Rectal smooth muscle tissue (tissue), 1 donor: ENCODE data around the gene FAM210A.

Source experiments
- H3K27ac ChIP-seq: one replicate; pipeline ENCODE4 v1.7.0; 2013; ENCODE audit warnings: low read depth, low read length, inconsistent platforms
- H3K27me3 ChIP-seq: one replicate; pipeline ENCODE4 v1.7.0; 2013; ENCODE audit warnings: low read length; ENCODE audit not compliant: control insufficient read depth, insufficient read depth
- H3K36me3 ChIP-seq: one replicate; pipeline ENCODE4 v1.7.0; 2013; ENCODE audit warnings: low read length; ENCODE audit not compliant: control insufficient read depth, insufficient read depth
- H3K4me1 ChIP-seq: one replicate; pipeline ENCODE4 v1.7.0; 2013; ENCODE audit warnings: low read length; ENCODE audit not compliant: control insufficient read depth, insufficient read depth
- H3K4me3 ChIP-seq: one replicate; pipeline ENCODE4 v1.7.0; 2013; ENCODE audit warnings: low read length
- H3K9ac ChIP-seq: one replicate; pipeline ENCODE4 v1.7.0; 2013; ENCODE audit warnings: low read length

FAM210A gene

DNA sequence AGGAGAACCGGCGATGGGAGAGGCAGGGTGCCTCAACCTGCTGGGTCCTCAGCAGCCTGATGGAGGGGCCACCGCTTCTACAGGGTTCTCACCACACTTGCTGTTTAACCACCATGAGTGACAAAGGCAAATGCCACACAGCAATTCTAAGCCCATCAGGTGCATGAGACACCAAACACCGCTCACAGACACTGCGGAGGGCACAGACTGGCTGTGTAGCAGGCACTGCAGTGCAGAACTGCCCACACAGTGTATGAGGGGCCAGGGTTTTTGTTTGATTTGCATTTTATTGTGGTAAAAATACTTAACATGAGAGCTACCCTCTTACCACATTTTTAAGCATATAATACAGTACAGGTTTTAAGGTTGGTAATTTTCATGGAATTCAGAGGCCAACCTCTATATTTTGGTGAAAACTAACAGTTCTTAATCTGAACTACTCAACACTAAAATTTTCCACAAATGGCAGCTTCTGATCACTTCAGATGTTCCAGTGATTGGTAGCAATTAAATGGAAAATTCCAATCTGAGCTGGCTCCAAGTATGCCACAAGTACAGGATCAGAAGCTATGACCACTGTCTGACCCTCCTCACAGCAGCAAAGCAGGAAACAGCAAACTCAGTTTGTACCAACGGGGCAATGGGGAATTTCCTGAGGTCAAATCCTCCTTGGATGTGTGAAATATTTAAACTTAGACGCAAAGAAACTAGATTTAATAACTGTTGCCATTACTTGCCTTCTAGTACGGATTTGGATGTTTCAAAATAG lies 67.7 kb downstream of the FAM210A start:
- no peak overlapping the region for H3K9ac ChIP-seq
- no peaks in the 10 kb centered on the region for H3K4me1 ChIP-seq
- no peaks in the 10 kb centered on the region for H3K27me3 ChIP-seq
- no peak overlapping the region for H3K4me3 ChIP-seq
- H3K36me3 ChIP-seq = no peaks in the 10 kb centered on the region
- H3K27ac ChIP-seq = no peak overlapping the region

DNA sequence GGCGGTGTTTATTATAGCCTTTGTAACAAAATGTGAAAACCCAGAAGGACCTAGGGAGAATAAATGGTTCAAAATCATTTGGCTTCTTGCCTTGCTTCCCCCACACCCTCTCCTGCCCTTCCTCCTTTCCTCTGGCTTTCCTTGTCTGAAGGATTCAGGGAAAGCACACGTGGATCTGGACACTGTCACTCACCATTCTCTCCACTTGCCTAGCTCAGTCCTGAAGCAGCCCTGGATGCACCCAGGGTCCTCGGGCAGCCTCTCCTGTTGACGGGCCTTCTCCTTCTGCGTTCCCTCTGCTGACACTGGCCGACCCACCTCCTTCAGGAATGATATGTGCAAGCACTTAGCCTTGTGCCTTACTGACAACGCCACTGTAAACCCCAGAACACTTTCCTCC lies 68.4 kb downstream of the FAM210A start:
- H3K27me3 ChIP-seq = no peaks in the 10 kb centered on the region
- no peak overlapping the region for H3K4me3 ChIP-seq
- no peak overlapping the region for H3K9ac ChIP-seq
- no peaks in the 10 kb centered on the region for H3K36me3 ChIP-seq
- H3K4me1 ChIP-seq = no peaks in the 10 kb centered on the region
- no peak overlapping the region for H3K27ac ChIP-seq

DNA sequence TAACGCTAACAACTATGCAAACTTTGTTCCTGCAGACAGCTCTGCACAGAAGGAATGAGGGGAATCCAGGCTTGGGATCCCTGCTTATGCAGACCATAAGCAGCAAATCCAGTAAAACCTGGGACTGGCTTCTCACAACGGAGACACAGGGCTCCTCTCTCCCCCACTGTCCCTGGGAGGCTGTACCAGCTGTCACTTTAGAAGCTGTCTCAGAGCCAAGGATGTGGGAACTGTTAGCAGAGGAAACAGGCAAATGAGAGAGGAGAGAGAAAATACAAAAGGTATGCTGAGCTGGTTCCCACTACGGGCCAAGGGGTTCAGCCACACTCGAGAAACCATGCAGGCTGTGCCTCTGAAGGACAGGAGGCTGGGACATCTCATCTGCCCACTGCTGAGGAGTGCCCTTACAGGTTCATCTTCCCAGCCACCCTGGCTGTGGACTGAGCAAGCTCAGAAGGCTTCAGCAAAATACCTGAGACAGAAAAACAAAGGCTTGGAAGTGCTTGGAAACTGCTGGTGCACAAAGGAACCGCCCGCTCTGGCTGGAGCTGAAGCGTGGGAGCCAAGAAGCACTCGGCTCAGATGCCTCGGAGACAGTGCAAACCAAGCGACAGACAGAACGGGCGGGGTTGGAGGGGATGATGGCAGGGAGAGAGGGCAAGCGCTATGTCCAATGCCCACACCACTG lies 72.5 kb downstream of the FAM210A start:
- H3K9ac ChIP-seq = no peak overlapping the region
- no peaks in the 10 kb centered on the region for H3K4me1 ChIP-seq
- H3K36me3 ChIP-seq = no peaks in the 10 kb centered on the region
- no peak overlapping the region for H3K27ac ChIP-seq
- H3K4me3 ChIP-seq = no peak overlapping the region
- H3K27me3 ChIP-seq = no peaks in the 10 kb centered on the region

DNA sequence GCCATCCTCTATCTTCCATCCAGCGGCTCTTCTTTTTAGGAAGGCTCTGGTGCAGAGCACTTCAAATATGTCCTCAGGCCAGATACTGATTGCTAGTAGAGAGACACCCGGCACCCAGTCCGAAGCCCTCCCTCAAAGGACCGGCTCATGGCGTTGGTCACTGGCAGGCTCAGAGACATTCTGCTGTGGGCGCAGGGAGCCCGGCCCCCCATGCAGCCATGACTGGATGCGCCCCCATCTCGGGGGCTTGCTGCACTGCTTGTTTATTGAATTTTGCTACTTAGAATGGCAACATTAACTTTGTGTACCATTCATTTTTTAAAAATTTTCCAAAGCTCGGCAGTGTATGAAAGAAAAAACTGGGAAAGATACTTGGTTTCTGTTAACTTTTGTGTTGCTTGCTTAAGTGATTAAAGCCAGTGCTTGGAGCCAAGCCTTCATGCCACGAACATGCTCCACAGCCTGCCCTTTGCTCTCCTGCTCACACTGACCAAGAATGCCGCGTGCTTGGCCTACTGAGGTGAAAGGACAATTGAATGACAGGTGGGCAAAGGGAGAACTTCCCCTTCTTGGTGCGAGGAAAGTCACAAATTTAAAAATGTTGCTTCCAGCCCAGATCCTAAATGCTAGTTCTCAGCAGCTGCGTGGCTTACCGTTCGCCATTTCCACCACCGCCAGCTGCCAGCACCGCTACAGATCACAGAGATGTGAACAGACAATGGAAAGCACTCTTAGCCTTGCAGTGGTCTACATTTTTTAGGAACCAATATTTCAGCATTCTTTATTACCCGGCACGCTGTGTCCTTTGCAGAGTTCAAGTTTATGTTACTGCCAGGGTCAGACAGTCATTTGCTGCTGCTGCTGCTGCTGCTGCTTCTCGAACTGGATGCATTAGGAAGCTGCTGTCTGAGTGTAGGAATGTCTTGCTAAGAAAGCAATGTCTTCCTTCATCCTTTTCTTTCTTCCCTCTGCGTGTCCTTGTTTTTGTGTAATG lies 76.7 kb downstream of the FAM210A start:
- Histone ChIP-seq H3K4me3 (no peak overlapping the region), H3K4me1 (no peaks in the 10 kb centered on the region), H3K36me3 (peaks cover 6% of the 10 kb centered on the region), H3K27me3 (no peaks in the 10 kb centered on the region), H3K9ac (no peak overlapping the region), H3K27ac (no peak overlapping the region)

DNA sequence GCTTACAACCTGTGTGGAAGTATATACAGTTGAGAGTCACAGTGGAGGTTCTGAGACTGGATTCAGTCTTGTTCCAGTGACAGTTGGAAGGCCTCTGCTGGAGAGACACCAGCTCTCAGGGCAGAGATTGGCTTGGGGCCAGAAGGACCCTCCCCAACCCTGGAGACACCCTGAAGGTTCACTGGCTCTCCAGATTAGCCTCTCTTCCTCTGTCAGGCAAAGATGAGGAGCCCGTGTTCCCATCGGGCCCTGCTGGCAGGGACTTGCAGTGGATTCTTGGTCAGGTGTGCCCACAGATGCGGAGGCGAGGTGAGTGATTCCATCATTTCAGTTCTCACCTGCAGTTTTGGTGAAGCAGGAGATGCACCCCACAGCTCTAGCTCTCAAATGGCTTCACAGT lies 78.6 kb downstream of the FAM210A start:
- peaks cover 6% of the 10 kb centered on the region for H3K36me3 ChIP-seq
- H3K27me3 ChIP-seq = no peaks in the 10 kb centered on the region
- no peak overlapping the region for H3K27ac ChIP-seq
- no peak overlapping the region for H3K9ac ChIP-seq
- no peak overlapping the region for H3K4me3 ChIP-seq
- no peaks in the 10 kb centered on the region for H3K4me1 ChIP-seq

DNA sequence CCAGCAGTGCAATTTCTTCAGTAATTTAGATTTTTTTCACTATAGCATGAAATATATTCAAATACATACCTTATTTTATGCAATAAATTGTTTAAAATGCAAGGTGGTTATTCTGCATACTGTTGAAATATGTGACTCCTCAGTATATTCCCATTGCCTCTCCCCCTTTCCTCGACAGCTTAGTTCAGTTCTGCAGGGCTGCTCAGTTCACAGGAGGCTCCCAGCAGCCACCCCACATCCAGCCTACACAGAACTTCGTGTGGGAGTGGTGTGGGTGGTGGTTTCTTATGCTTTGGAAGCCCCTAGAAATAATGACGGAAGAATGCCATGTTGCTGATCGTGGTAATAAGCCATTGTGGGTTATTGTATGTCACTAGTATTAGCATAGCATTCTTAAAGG lies 79.7 kb downstream of the FAM210A start:
- H3K4me1 ChIP-seq = no peaks in the 10 kb centered on the region
- H3K9ac ChIP-seq = no peak overlapping the region
- H3K27me3 ChIP-seq = no peaks in the 10 kb centered on the region
- H3K4me3 ChIP-seq = no peak overlapping the region
- peaks cover 6% of the 10 kb centered on the region for H3K36me3 ChIP-seq
- no peak overlapping the region for H3K27ac ChIP-seq

DNA sequence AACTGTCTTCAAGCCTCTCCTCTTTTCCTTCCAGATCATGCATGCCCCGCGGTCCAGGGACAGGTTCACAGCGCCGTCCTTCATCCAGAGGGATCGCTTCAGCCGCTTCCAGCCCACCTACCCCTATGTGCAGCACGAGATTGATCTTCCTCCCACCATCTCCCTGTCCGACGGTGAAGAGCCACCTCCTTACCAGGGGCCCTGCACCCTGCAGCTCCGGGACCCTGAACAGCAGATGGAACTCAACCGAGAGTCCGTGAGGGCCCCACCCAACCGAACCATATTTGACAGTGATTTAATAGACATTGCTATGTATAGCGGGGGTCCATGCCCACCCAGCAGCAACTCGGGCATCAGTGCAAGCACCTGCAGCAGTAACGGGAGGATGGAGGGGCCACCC lies 81.3 kb downstream of the FAM210A start:
- H3K27ac ChIP-seq = no peak overlapping the region
- H3K9ac ChIP-seq = no peak overlapping the region
- no peaks in the 10 kb centered on the region for H3K27me3 ChIP-seq
- H3K36me3 ChIP-seq = peaks cover 6% of the 10 kb centered on the region
- no peaks in the 10 kb centered on the region for H3K4me1 ChIP-seq
- H3K4me3 ChIP-seq = no peak overlapping the region

DNA sequence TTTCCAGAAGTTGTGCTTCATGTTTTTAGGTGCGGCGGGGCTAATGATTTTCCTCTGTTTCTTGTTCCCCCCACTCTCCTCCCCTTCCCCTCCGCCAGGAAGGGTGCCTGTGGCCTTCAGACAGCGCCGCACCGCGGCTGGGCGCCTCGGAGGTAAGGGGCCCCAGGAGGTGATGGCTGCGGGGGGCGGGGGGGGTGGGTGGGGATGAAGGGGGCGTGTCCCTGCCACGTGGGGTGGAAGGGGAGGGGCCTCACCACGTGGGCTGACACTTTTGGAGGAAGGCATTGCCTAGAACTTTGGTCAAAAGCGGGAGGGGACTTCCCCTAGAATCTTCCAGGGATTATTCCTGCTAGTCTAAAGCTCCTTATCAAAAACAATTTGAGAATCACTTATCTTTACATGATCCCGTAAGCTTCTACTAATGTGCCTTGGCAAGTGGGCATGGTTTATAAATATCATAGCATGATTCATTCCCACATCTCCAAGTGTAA lies 83.1 kb downstream of the FAM210A start:
- Histone ChIP-seq H3K4me1 (no peaks in the 10 kb centered on the region), H3K4me3 (no peak overlapping the region), H3K9ac (no peak overlapping the region), H3K36me3 (peaks cover 6% of the 10 kb centered on the region), H3K27ac (no peak overlapping the region), H3K27me3 (no peaks in the 10 kb centered on the region)

DNA sequence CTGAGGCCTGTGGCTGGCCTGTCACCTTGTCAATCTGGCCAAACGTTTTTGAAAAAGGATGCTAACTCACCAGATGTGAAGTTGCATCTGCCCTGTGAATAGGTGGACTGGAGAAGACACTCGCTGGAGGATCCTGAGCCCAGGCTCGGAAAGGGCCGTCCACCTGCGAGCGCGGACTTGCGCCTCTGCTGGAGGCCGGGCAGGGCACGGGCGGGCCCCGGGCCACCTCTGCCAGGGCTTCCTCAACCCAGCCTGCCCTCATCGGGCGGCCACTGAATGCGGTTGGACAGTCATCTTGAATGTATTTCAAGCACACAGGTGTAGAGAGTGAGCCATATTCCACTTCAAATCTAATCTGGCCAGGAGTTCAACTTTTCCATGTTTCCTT lies 83.9 kb downstream of the FAM210A start:
- no peaks in the 10 kb centered on the region for H3K4me1 ChIP-seq
- no peak overlapping the region for H3K9ac ChIP-seq
- no peaks in the 10 kb centered on the region for H3K27me3 ChIP-seq
- peaks cover 6% of the 10 kb centered on the region for H3K36me3 ChIP-seq
- H3K4me3 ChIP-seq = no peak overlapping the region
- no peak overlapping the region for H3K27ac ChIP-seq

DNA sequence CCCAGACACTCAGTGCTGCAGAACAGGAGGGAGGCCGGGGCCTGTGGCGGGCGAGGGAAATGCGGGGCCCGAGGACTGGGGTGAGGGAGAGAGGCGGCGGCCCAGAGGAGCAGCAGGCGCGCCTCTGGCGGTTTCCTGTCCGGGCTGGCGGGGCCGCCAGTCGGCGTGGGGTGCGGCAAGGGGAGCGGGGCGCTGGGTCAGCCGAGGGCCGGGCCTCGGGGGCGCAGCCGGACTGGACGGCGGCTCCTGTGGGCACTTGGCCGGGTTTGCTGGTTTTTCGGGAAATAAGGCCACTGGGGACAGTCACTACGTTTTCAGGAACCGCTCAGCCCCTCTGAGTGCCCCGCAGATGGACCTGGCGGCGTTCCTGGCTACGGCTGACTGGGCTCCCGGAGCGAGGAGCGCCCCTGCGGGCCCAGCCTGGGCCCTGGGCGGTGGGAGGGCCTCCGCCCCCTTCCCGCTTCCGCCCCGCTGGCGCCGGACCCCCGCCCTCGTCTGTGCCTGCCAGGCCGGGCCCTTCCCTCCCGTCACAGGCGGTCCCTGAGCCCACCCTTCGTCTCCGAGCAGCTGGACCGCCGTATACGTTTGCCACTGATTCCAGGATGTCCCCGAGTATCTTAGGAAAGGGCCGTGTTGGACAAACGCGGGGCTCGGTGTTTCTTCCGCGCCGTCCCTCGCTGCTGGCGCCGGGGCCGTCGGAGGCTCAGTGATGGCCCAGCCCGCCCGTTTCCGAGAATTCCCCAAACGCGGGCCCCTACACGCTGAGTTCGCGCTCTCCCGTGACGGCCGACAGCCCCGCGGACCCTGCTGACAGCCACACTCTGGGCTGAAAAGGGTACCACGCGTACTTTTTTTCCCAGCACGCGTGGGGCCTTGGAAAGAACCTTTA lies 84.6 kb downstream of the FAM210A start:
- Histone ChIP-seq H3K36me3 (peaks cover 6% of the 10 kb centered on the region), H3K9ac (no peak overlapping the region), H3K27me3 (no peaks in the 10 kb centered on the region), H3K27ac (no peak overlapping the region), H3K4me1 (no peaks in the 10 kb centered on the region), H3K4me3 (no peak overlapping the region)

DNA sequence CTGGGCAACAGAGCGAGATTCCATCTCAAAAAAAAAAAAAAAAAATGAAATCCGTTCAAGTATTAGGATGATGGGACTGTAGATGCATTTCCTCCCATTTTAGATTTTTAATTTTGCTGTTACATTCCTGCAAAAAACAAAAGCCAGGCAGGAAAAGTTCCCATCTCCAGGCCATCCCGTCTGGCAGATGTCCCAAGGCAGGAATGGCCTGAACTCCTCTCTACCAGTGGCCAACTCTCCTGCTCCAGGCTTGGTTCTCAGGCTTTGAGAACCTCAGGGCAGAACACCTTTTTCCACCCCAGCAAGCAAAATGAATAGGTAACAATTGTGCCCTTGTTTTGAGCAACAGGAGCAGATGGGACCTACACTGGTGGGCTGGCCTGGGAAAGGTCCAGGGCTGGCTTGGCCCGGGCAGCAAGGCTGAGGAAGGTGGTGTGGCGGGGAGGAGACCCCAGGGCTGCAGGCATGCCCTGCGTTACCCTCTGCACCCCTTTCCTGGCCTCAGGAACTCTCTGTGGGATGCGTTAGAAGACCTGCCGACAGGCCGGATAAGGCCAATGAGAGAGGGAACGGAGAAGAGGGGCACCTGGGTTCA lies 86.0 kb downstream of the FAM210A start:
- H3K36me3 ChIP-seq = peaks cover 3% of the 10 kb centered on the region
- no peaks in the 10 kb centered on the region for H3K27me3 ChIP-seq
- no peak overlapping the region for H3K9ac ChIP-seq
- H3K27ac ChIP-seq = no peak overlapping the region
- no peaks in the 10 kb centered on the region for H3K4me1 ChIP-seq
- no peak overlapping the region for H3K4me3 ChIP-seq
